Fibroblast of mammary gland (primary cell): Measurements from ENCODE around the gene RTF2.

Experiments used
- DNase-seq: peaks from one replicate; pipeline ENCODE4 v3.0.0-alpha.2; 2010; ENCODE audit warnings: low read depth
- H3K4me3 ChIP-seq: 2 replicates; pipeline ENCODE4 v1.5.1; 2011; ENCODE audit warnings: low read depth, mild to moderate bottlenecking, low read length, moderate library complexity; ENCODE audit not compliant: control insufficient read depth
- CTCF ChIP-seq: conservative IDR thresholded peaks from 2 replicates; pipeline ENCODE4 v1.5.1; 2011; ENCODE audit warnings: low read depth, low read length, inconsistent platforms; ENCODE audit not compliant: control insufficient read depth, insufficient read depth

The RTF2 gene

GRCh38 chr20:56468316-56469076 is at the start of gene RTF2:
RTF2 (plus strand) TSS chr20:56468627; CDS start chr20:56468698, 71 bp downstream.
- H3K4me3 ChIP-seq = peak within 1 kb of the TSS; percentile 99
- DNase-seq = peak; percentile 98
- no peak for TF ChIP-seq CTCF

DNA sequence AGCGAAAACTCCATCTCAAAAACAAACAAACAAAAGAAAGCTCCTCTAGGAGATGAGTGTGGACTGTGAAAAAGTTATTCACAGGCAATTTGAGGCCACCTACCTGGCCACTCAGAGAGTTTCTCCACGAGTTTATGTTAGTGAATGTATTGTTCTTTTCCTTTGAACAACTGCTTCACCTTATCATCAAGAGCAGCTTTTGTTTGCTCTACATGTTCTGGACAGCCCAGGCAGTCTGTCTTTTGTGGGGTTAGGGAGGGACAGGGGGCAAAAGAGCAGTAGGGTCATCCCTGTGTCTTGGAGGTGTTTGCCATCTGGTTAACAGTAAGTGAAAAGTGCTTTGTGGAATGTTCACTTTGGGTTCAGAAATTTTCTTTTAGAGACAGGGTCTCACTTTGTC is 48.4 kb upstream of the RTF2 start:
- no peak for DNase-seq
- H3K4me3 ChIP-seq = no peak overlapping the region
- TF ChIP-seq CTCF = no peak

GRCh38 chr20:56420940-56421688 is 47.3 kb upstream of the RTF2 start:
- TF ChIP-seq CTCF = no peak
- H3K4me3 ChIP-seq = no peak overlapping the region
- no peak for DNase-seq

DNA sequence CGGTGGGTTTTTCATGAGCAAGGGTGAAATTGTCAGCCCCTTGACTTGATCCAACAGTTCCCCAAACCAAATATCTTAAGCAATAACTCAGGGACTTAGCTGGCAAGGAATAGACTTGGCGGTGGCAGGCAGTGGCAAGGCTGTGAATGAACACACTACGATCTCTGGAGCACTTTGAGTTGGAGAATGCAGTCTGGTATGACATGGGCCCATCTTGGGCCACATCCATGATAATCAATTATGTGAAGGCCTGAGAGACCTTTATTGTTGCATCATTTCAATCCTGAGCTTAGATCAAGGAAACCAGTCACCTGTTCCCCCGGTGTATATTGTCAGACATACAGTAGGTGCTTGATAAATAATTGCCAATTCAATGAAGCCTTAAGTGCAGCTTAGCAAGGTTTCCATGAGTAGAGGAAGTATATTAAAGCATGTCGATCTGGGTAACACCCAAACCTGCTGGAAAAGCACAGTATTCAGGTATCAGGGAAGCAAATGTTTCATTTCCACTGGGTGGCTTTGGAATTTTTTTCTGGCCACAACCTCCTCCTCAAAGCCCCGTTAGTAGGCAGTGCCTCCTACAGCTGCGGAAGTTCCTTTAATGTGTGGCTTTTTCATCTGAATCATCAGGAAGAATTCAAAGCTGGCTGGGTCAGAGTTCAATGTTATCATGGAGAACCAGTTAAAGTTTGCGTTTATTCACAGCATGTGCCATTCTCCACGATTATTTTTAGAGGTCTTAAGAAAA is 46.2 kb upstream of the RTF2 start:
- DNase-seq = peak; percentile 72
- no peak for TF ChIP-seq CTCF
- no peak overlapping the region for H3K4me3 ChIP-seq

DNA sequence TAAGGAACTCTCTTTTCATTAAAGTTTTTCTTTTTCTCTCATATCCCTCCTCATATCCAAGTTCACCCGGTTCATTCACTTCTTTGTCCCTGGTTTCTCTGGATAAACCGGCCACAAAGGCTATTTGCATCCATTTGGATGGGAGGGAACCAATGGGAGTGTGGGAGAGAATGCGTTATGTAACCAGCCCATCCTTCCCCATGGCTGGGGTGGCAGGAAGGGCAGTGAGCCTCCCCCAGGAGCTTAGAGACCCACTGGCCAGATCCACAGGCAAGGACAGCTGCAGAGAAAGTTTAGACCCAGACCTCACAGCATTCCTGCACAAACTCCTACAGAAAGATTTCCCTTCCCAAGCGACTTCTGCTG is 45.6 kb upstream of the RTF2 start:
- no peak overlapping the region for H3K4me3 ChIP-seq
- no peak for TF ChIP-seq CTCF
- no peak for DNase-seq

GRCh38 chr20:56423211-56423610 is 45.2 kb upstream of the RTF2 start:
- DNase-seq = no peak
- TF ChIP-seq CTCF = no peak
- no peak overlapping the region for H3K4me3 ChIP-seq
